HL-60/S4 (cell line): ENCODE measurements around the gene CCNB3.

Experiments
- in situ Hi-C: fragments of 300-500 bp; cut with MboI; formaldehyde crosslinking; loops from 2 replicates; pipeline ENCODE4 v1.14.3; 2022; ENCODE audit warnings: low sequenced_read_pairs

The CCNB3 gene

GRCh38 chrX:50372966-50373365 is 168.4 kb downstream of the CCNB3 start:
- in situ Hi-C loops, result no loop called here

GRCh38 chrX:50375481-50376267 is 171.1 kb downstream of the CCNB3 start:
- in situ Hi-C loops, result no loop called here

- in situ Hi-C loops, result no loop called here
Measured at GRCh38 chrX:50381729-50382415, 177.3 kb downstream of the CCNB3 start.

GRCh38 chrX:50386520-50386919 is 182.0 kb downstream of the CCNB3 start:
- in situ Hi-C loops, result no loop called here

GRCh38 chrX:50393902-50394301 is 189.3 kb downstream of the CCNB3 start:
- in situ Hi-C loops, result no loop called here
